ENCODE data around the gene TWIST2. TPM values are rescaled to one million over a fixed set of nuclear protein-coding genes. Genes with fewer than 3 reads are reported as not detected.

TWIST2 gene
- total and polyA plus RNA-seq, 9 of the 15 experiments (the other 6 are each of a cell fraction or from before 2014, with no cell fraction given), result not detected

GRCh38 chr2:238941262-238941792 is 93.4 kb downstream of the TWIST2 start:
- intact Hi-C loops (cut with micrococcal nuclease), result no loop called here
- Histone ChIP-seq H3K9me1 (ENCODE audit: control insufficient read depth, insufficient read depth, low read length) (no peaks in the 10 kb centered on the region), H3K9me3 (replicated peaks; ENCODE audit: control insufficient read depth, insufficient read depth, low read depth, low read length) (no peaks in the 10 kb centered on the region), H3K4me1 (replicated peaks in 1 of 2; ENCODE audit: control insufficient read depth in 2 of 2, insufficient read depth in 2 of 2, low read length in 2 of 2) (no peaks in the 10 kb centered on the region), H2AFZ (ENCODE audit: low read depth, low read length) (no peak overlapping the region), H3K4me2 (ENCODE audit: insufficient read depth, low read length) (no peak overlapping the region), H3K9ac (ENCODE audit: insufficient read depth in 1 of 2, low read depth in 2 of 2, low read length in 2 of 2) (no peak overlapping the region), H3K27ac (ENCODE audit: extremely low read depth, low read depth, low read length) (no peak overlapping the region), H4K20me1 (replicated peaks; ENCODE audit: control insufficient read depth, insufficient read depth, low read length) (no peaks in the 10 kb centered on the region), H3K79me2 (ENCODE audit: control insufficient read depth, insufficient read depth, low read length) (no peaks in the 10 kb centered on the region), H3K27me3 (ENCODE audit: control insufficient read depth in 2 of 2, insufficient read depth in 2 of 2, low read length in 2 of 2) (peaks cover 0 to 42% of the 10 kb centered on the region in 2 experiments; a peak in 2 of 5 replicates), H3K4me3 (no peak overlapping the region), H3K36me3 (ENCODE audit: control insufficient read depth, insufficient read depth, low read length) (no peaks in the 10 kb centered on the region)
- DNase-seq (ENCODE audit: extremely low read depth in 1 of 4, low spot score in 3 of 4) (no peak), ATAC-seq (no peak), FAIRE-seq (no peak)
- in situ Hi-C loops (cut with MboI), result no loop called here
- ChIA-PET CTCF (ENCODE audit: low intra/inter-chr PET ratio) (no interaction called here), POLR2A (interaction anchor here (1.2 kb wide), 1 partner anchor 27 kb away, joined by 3 read pairs; no protein-coding TSS in a partner anchor)
- no TSS peak for BruUV-seq (replicated peaks)
- WGBS (ENCODE audit: insufficient coverage, low coverage, missing lambda C conversion rate), result 0% methylated on average over 4 of the region's 7 CpGs
- no peak for TF ChIP-seq KLF1 (tag; IDR thresholded peaks at IDR 0.05)
- no peak for TF ChIP-seq ZFX (CRISPR knock-in tag; IDR thresholded peaks at IDR 0.05)
- TF ChIP-seq HCFC1 (IDR thresholded peaks at IDR 0.05; ENCODE audit: low read depth, low read length), result no peak
- TF ChIP-seq TGIF2 (CRISPR knock-in tag; IDR thresholded peaks at IDR 0.05), result no peak
- no peak for TF ChIP-seq MYBL2 (IDR thresholded peaks at IDR 0.05; ENCODE audit: low read depth)
- TF ChIP-seq MYBL2 (CRISPR knock-in tag; IDR thresholded peaks at IDR 0.05; ENCODE audit: borderline replicate concordance), result no peak
- TF ChIP-seq GTF2A2 (tag; IDR thresholded peaks at IDR 0.05), result no peak
- TF ChIP-seq E2F4 (CRISPR knock-in tag; IDR thresholded peaks at IDR 0.05; ENCODE audit: low read depth), result no peak
- TF ChIP-seq FOS (IDR thresholded peaks at IDR 0.05; ENCODE audit: extremely low read depth, insufficient read length), result no peak
- TF ChIP-seq MTA3 (IDR thresholded peaks at IDR 0.05; ENCODE audit: borderline replicate concordance), result no peak
- TF ChIP-seq MLLT1 (IDR thresholded peaks at IDR 0.05), result no peak
- no peak for TF ChIP-seq ZNF584 (CRISPR knock-in tag; IDR thresholded peaks at IDR 0.05; ENCODE audit: low read depth)
- no peak for TF ChIP-seq ZNF431 (CRISPR knock-in tag; IDR thresholded peaks at IDR 0.05)
- TF ChIP-seq PRMT5 (CRISPR knock-in tag; IDR thresholded peaks at IDR 0.05), result no peak
- TF ChIP-seq ZNF311 (CRISPR knock-in tag; IDR thresholded peaks at IDR 0.05), result no peak
- no peak for TF ChIP-seq CBX5 (IDR thresholded peaks at IDR 0.05; ENCODE audit: borderline replicate concordance, low read depth)

All from K562 (cell line).